ENCODE data around the gene PPBP. TPM values are rescaled to one million over a fixed set of nuclear protein-coding genes. Genes with fewer than 3 reads are reported as not detected.

PPBP gene
- total and polyA plus RNA-seq, 4 donors: 0.67 to 55.0 (median 1.4) TPM

- Histone ChIP-seq H3K9ac (ENCODE audit: low read depth in 1 of 2, low read length in 2 of 2) (no peak overlapping the region), H3K36me3 (ENCODE audit: control insufficient read depth in 4 of 4, insufficient read depth in 3 of 4, low read depth in 1 of 4, low read length in 3 of 4) (no peaks in the 10 kb centered on the region), H3K4me3 (ENCODE audit: low read depth in 1 of 3, low read length in 3 of 3) (no peak overlapping the region), H3K27me3 (ENCODE audit: control insufficient read depth in 4 of 4, insufficient read depth in 4 of 4, low read length in 3 of 4) (peaks cover 0 to 2% (median 0%) of the 10 kb centered on the region in 4 donors), H3K4me1 (ENCODE audit: control insufficient read depth in 4 of 4, insufficient read depth in 4 of 4, low read length in 3 of 4) (no peaks in the 10 kb centered on the region), H3K9me3 (ENCODE audit: control insufficient read depth in 4 of 4, low read length in 3 of 4) (peaks cover 0 to 5% (median 2%) of the 10 kb centered on the region in 4 donors), H3K27ac (ENCODE audit: low read depth in 1 of 2, low read length in 2 of 2) (no peak overlapping the region)
- TF ChIP-seq FOXA1 (IDR thresholded peaks at IDR 0.05) (no peak), GABPA (IDR thresholded peaks at IDR 0.05 in 1 of 2, conservative IDR thresholded peaks at IDR 0.05 in 1 of 2) (no peak), EGR1 (IDR thresholded peaks at IDR 0.05; ENCODE audit: low read depth in 2 of 2) (no peak), NR2F2 (IDR thresholded peaks at IDR 0.05) (no peak)
- TF ChIP-seq, protein P1, sequence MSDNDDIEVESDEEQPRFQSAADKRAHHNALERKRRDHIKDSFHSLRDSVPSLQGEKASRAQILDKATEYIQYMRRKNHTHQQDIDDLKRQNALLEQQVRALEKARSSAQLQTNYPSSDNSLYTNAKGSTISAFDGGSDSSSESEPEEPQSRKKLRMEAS (IDR thresholded peaks at IDR 0.05): no peak
- TF ChIP-seq, protein P2, sequence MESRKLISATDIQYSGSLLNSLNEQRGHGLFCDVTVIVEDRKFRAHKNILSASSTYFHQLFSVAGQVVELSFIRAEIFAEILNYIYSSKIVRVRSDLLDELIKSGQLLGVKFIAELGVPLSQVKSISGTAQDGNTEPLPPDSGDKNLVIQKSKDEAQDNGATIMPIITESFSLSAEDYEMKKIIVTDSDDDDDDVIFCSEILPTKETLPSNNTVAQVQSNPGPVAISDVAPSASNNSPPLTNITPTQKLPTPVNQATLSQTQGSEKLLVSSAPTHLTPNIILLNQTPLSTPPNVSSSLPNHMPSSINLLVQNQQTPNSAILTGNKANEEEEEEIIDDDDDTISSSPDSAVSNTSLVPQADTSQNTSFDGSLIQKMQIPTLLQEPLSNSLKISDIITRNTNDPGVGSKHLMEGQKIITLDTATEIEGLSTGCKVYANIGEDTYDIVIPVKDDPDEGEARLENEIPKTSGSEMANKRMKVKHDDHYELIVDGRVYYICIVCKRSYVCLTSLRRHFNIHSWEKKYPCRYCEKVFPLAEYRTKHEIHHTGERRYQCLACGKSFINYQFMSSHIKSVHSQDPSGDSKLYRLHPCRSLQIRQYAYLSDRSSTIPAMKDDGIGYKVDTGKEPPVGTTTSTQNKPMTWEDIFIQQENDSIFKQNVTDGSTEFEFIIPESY (IDR thresholded peaks at IDR 0.05): no peak
- no peak for DNase-seq (ENCODE audit: low spot score)
Measured at GRCh38 chr4:73974352-73974751, 13.6 kb downstream of the PPBP start.

DNA sequence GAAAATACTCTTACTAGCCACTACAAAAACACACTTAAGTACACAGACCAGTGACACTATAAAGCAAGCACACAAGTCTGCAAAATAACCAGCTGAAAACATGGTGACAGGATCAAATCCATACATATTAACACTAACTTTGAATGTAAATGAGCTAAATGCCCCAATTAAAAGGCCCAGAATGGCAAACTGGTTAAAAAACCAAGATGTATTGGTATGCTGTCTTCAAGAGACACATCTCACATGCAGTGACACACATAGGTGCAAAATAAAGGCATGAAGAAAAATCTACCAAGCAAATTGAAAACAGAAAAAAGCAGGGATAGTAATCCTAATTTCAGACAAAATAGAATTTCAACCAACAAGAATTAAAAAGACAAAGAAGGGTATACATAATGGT lies 17.0 kb downstream of the PPBP start:
- Histone ChIP-seq H3K36me3 (ENCODE audit: control insufficient read depth in 4 of 4, insufficient read depth in 3 of 4, low read depth in 1 of 4, low read length in 3 of 4) (no peaks in the 10 kb centered on the region), H3K27me3 (ENCODE audit: control insufficient read depth in 4 of 4, insufficient read depth in 4 of 4, low read length in 3 of 4) (peaks cover 0 to 8% (median 0%) of the 10 kb centered on the region in 4 donors), H3K9ac (ENCODE audit: low read depth in 1 of 2, low read length in 2 of 2) (no peak overlapping the region), H3K4me3 (ENCODE audit: low read depth in 1 of 3, low read length in 3 of 3) (no peak overlapping the region), H3K9me3 (ENCODE audit: control insufficient read depth in 4 of 4, low read length in 3 of 4) (peaks cover 0 to 5% (median 2%) of the 10 kb centered on the region in 4 donors), H3K27ac (ENCODE audit: low read depth in 1 of 2, low read length in 2 of 2) (no peak overlapping the region), H3K4me1 (ENCODE audit: control insufficient read depth in 4 of 4, insufficient read depth in 4 of 4, low read length in 3 of 4) (no peaks in the 10 kb centered on the region)
- no peak for DNase-seq (ENCODE audit: low spot score)
- TF ChIP-seq NR2F2 (IDR thresholded peaks at IDR 0.05) (no peak), HNF4G (IDR thresholded peaks at IDR 0.05) (no peak), CTCF (IDR thresholded peaks at IDR 0.05; ENCODE audit: low read depth, low read length, missing input control) (no peak)

- H3K27me3 ChIP-seq (ENCODE audit: control insufficient read depth in 4 of 4, insufficient read depth in 4 of 4, low read length in 3 of 4): peaks cover 0 to 8% (median 0%) of the 10 kb centered on the region in 4 donors
- no peak overlapping the region for H3K9ac ChIP-seq (ENCODE audit: low read depth in 1 of 2, low read length in 2 of 2)
- no peak overlapping the region for H3K4me3 ChIP-seq (ENCODE audit: low read depth in 1 of 3, low read length in 3 of 3)
- no peak for DNase-seq (ENCODE audit: low spot score)
- no peak overlapping the region for H3K27ac ChIP-seq (ENCODE audit: low read depth in 1 of 2, low read length in 2 of 2)
- TF ChIP-seq FOXA2 (IDR thresholded peaks at IDR 0.05): no peak
- TF ChIP-seq RAD21 (IDR thresholded peaks at IDR 0.05): no peak
- no peak for TF ChIP-seq TAF1 (conservative IDR thresholded peaks at IDR 0.05)
- H3K36me3 ChIP-seq (ENCODE audit: control insufficient read depth in 4 of 4, insufficient read depth in 3 of 4, low read depth in 1 of 4, low read length in 3 of 4): no peaks in the 10 kb centered on the region
- WGBS: 81% methylated on average over 1 of the region's 1 CpG
- H3K9me3 ChIP-seq (ENCODE audit: control insufficient read depth in 4 of 4, low read length in 3 of 4): peaks cover 0 to 5% (median 2%) of the 10 kb centered on the region in 4 donors
- H3K4me1 ChIP-seq (ENCODE audit: control insufficient read depth in 4 of 4, insufficient read depth in 4 of 4, low read length in 3 of 4): no peaks in the 10 kb centered on the region
Measured at GRCh38 chr4:73970011-73970410, 18.0 kb downstream of the PPBP start.
